OCI-LY1 (cell line): ENCODE data around the gene TAT.

Experiments used
- H2AFZ ChIP-seq: fragments of 200-600 bp; sonication (generic), shearing (Covaris generic); 2 replicates; pipeline ENCODE4 v1.6.0; 2014; ENCODE audit warnings: antibody characterized with exemption, mild to moderate bottlenecking, low read length
- H3F3A ChIP-seq: fragments of 200-600 bp; sonication (generic), shearing (Covaris generic); 2 replicates; pipeline ENCODE4 v1.6.0; 2014; ENCODE audit warnings: mild to moderate bottlenecking, antibody characterized with exemption, low read length, moderate library complexity; ENCODE audit not compliant: insufficient read depth
- H3K27ac ChIP-seq: fragments of 200-600 bp; sonication (generic); 2 replicates; pipeline ENCODE4 v1.5.1; 2014; ENCODE audit warnings: low read length, mixed run types, mild to moderate bottlenecking, low read depth; ENCODE audit not compliant: poor library complexity, severe bottlenecking
- H3K27me3 ChIP-seq: fragments of 200-600 bp; sonication (generic); 2 replicates; pipeline ENCODE4 v1.6.0; 2014; ENCODE audit warnings: antibody characterized with exemption, mild to moderate bottlenecking, low read length, moderate library complexity; ENCODE audit not compliant: insufficient read depth
- H3K36me3 ChIP-seq: fragments of 200-600 bp; sonication (generic); 2 replicates; pipeline ENCODE4 v1.6.1; 2014; ENCODE audit warnings: mild to moderate bottlenecking, antibody characterized with exemption, low read length, moderate library complexity, mixed read lengths; ENCODE audit not compliant: insufficient read depth
- H3K4me1 ChIP-seq: fragments of 200-600 bp; sonication (generic); 2 replicates; pipeline ENCODE4 v1.5.1; 2014; ENCODE audit warnings: mild to moderate bottlenecking, low read length, moderate library complexity; ENCODE audit not compliant: insufficient read depth, severe bottlenecking
- H3K4me2 ChIP-seq: fragments of 200-600 bp; sonication (generic), shearing (Covaris generic); 2 replicates; pipeline ENCODE4 v1.6.1; 2014; ENCODE audit warnings: low read length
- H3K4me3 ChIP-seq: fragments of 200-600 bp; sonication (generic); 2 replicates; pipeline ENCODE4 v1.5.1; 2014; ENCODE audit warnings: low read length, low read depth, mild to moderate bottlenecking, mixed read lengths; ENCODE audit not compliant: poor library complexity, severe bottlenecking
- H3K79me2 ChIP-seq: fragments of 200-600 bp; shearing (Covaris generic); 2 replicates; pipeline ENCODE4 v1.6.1; 2016; ENCODE audit warnings: mixed run types, low read length, mixed read lengths; ENCODE audit not compliant: insufficient read depth
- H3K9ac ChIP-seq: fragments of 200-600 bp; sonication (generic), shearing (Covaris generic); 2 replicates; pipeline ENCODE4 v1.6.1; 2014; ENCODE audit warnings: mild to moderate bottlenecking, low read length, mixed read lengths
- H3K9me2 ChIP-seq: fragments of 200-600 bp; sonication (generic), shearing (Covaris generic); 2 replicates; pipeline ENCODE4 v1.6.1; 2014; ENCODE audit warnings: low read depth, mild to moderate bottlenecking, low read length, mixed read lengths
- H3K9me3 ChIP-seq: fragments of 200-600 bp; shearing (Covaris generic); 2 replicates; pipeline ENCODE4 v1.6.1; 2014; ENCODE audit warnings: low read length, mixed read lengths
- H4K20me1 ChIP-seq: fragments of 200-600 bp; sonication (generic), shearing (Covaris generic); 2 replicates; pipeline ENCODE4 v1.6.0; 2016; ENCODE audit warnings: mild to moderate bottlenecking, low read length; ENCODE audit not compliant: insufficient read depth
- CTCF ChIP-seq: fragments of 200-600 bp; sonication (generic), shearing (Covaris generic); IDR thresholded peaks from 2 replicates; pipeline ENCODE4 v1.5.1; 2017; ENCODE audit warnings: mild to moderate bottlenecking, antibody characterized with exemption, low read length, moderate library complexity, mixed read lengths
- EZH2 ChIP-seq: fragments of 200-600 bp; sonication (generic), shearing (Covaris generic); IDR thresholded peaks from 2 replicates; pipeline ENCODE4 v1.8.0; 2017; ENCODE audit warnings: borderline replicate concordance, mixed run types, mild to moderate bottlenecking, antibody characterized with exemption, low read length, moderate library complexity, mixed read lengths

The TAT gene

GRCh38 chr16:71569621-71570020, 7.3 kb downstream of the TAT start:
- Histone ChIP-seq H3K36me3 (no peaks in the 10 kb centered on the region), H2AFZ (no peak overlapping the region), H3K4me3 (no peak overlapping the region), H4K20me1 (no peaks in the 10 kb centered on the region), H3K27ac (no peak overlapping the region), H3K27me3 (0 out of 2 replicates have a peak, but pooled peaks cover 4% of the 10 kb centered on the region), H3F3A (no peaks in the 10 kb centered on the region), H3K9ac (no peak overlapping the region), H3K9me3 (no peaks in the 10 kb centered on the region), H3K4me1 (peaks cover 13% of the 10 kb centered on the region), H3K9me2 (no peaks in the 10 kb centered on the region), H3K4me2 (no peak overlapping the region), H3K79me2 (no peaks in the 10 kb centered on the region)
- TF ChIP-seq CTCF (no peak), EZH2 (no peak)

- Histone ChIP-seq H4K20me1 (no peaks in the 10 kb centered on the region), H3K27ac (no peak overlapping the region), H3K36me3 (no peaks in the 10 kb centered on the region), H3K27me3 (0 out of 2 replicates have a peak, but pooled peaks cover 4% of the 10 kb centered on the region), H3K4me2 (no peak overlapping the region), H3K4me1 (peaks cover 22% of the 10 kb centered on the region), H3K9ac (no peak overlapping the region), H3F3A (no peaks in the 10 kb centered on the region), H3K9me2 (no peaks in the 10 kb centered on the region), H2AFZ (no peak overlapping the region), H3K79me2 (no peaks in the 10 kb centered on the region), H3K4me3 (no peak overlapping the region), H3K9me3 (no peaks in the 10 kb centered on the region)
- no peak for TF ChIP-seq CTCF
- no peak for TF ChIP-seq EZH2
Observed at GRCh38 chr16:71568551-71568950, 8.3 kb downstream of the TAT start.

- H3K27me3 ChIP-seq: 0 out of 2 replicates have a peak, but pooled peaks cover 4% of the 10 kb centered on the region
- no peak overlapping the region for H3K4me3 ChIP-seq
Observed at GRCh38 chr16:71567931-71568330, 9.0 kb downstream of the TAT start.

More at GRCh38 chr16:71567931-71568330, 9.0 kb downstream of the TAT start:
- Histone ChIP-seq H3K9me3 (no peaks in the 10 kb centered on the region), H3K27ac (no peak overlapping the region), H3K36me3 (no peaks in the 10 kb centered on the region), H3K4me1 (peaks cover 22% of the 10 kb centered on the region), H3K9ac (no peak overlapping the region), H2AFZ (no peak overlapping the region), H3K4me2 (no peak overlapping the region), H3K9me2 (no peaks in the 10 kb centered on the region), H3F3A (no peaks in the 10 kb centered on the region), H4K20me1 (no peaks in the 10 kb centered on the region), H3K79me2 (no peaks in the 10 kb centered on the region)
- no peak for TF ChIP-seq EZH2
- no peak for TF ChIP-seq CTCF
